Large intestine (tissue), 12 donors: ENCODE measurements around the gene ACAA2. TPM values are rescaled to one million over a fixed set of nuclear protein-coding genes. Genes with fewer than 3 reads are reported as not detected.

ENCODE experiments used
- DNase-seq, 2 donors: peaks; one replicate each; pipeline versions ENCODE4 v3.0.0 to v3.0.0-alpha.2; 2013
- H3K27ac ChIP-seq: one replicate; pipeline ENCODE4 v1.5.1; 2013; ENCODE audit warnings: low read length
- H3K27me3 ChIP-seq: 2 replicates; pipeline ENCODE4 v1.6.1; 2013; ENCODE audit warnings: low read length; ENCODE audit not compliant: control insufficient read depth, insufficient read depth
- H3K36me3 ChIP-seq: 2 replicates; pipeline ENCODE4 v1.6.1; 2013; ENCODE audit warnings: low read length; ENCODE audit not compliant: control insufficient read depth, insufficient read depth
- H3K4me1 ChIP-seq: one replicate; pipeline ENCODE4 v1.6.1; 2013; ENCODE audit warnings: low read length; ENCODE audit not compliant: control insufficient read depth, insufficient read depth
- H3K4me3 ChIP-seq: one replicate; pipeline ENCODE4 v1.5.1; 2013; ENCODE audit warnings: low read length
- H3K9me3 ChIP-seq: one replicate; pipeline ENCODE4 v1.6.1; 2013; ENCODE audit warnings: mild to moderate bottlenecking, low read depth, low read length, moderate library complexity; ENCODE audit not compliant: control insufficient read depth
- WGBS: methylation state at CpG from one replicate; pipeline ENCODE4 v1.1.5; 2013; ENCODE audit warnings: low lambda C conversion rate; ENCODE audit not compliant: insufficient coverage; 5-methylcytosine and 5-hydroxymethylcytosine counted together
- long read RNA-seq, 11 donors: transcript quantifications; one replicate each; lab custom pipeline, GENCODE V29; 2026
- polyA plus RNA-seq: library from polyadenylated mRNA; unstranded; fragments of 120-200 nt; gene quantifications from one replicate; pipeline ENCODE4 v1.2.1, GENCODE V29; 2013

The ACAA2 gene, protein sequence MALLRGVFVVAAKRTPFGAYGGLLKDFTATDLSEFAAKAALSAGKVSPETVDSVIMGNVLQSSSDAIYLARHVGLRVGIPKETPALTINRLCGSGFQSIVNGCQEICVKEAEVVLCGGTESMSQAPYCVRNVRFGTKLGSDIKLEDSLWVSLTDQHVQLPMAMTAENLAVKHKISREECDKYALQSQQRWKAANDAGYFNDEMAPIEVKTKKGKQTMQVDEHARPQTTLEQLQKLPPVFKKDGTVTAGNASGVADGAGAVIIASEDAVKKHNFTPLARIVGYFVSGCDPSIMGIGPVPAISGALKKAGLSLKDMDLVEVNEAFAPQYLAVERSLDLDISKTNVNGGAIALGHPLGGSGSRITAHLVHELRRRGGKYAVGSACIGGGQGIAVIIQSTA
- polyA plus RNA-seq: 88.7 TPM
- long read RNA-seq, donor 1, transcript ACAA2-201 (10 exons, 3,350 nt): major isoform, 8 of 58 reads
- long read RNA-seq, donor 1, partial matches to known transcripts: 45 of 58 reads
- long read RNA-seq, donor 1, other reads (novel, unspliced or antisense): 0 of 58 reads
- long read RNA-seq, donor 2, transcript ACAA2-201 (10 exons, 3,350 nt): major isoform, 35 of 170 reads
- long read RNA-seq, donor 2, transcript ACAA2-207 (2 exons, 1,850 nt): minor isoform, 8 of 170 reads
- long read RNA-seq, donor 2, partial matches to known transcripts: 115 of 170 reads
- long read RNA-seq, donor 2, other reads (novel, unspliced or antisense): 9 of 170 reads
- long read RNA-seq, donor 3: 0 reads
- long read RNA-seq, donor 4, partial matches to known transcripts: 8 of 13 reads
- long read RNA-seq, donor 4, other reads (novel, unspliced or antisense): 0 of 13 reads
- long read RNA-seq, donor 5, transcript ACAA2-201 (10 exons, 3,350 nt): major isoform, 26 of 75 reads
- long read RNA-seq, donor 5, partial matches to known transcripts: 48 of 75 reads
- long read RNA-seq, donor 5, other reads (novel, unspliced or antisense): 0 of 75 reads
- long read RNA-seq, donor 6, transcript ACAA2-201 (10 exons, 3,350 nt): major isoform, 24 of 81 reads
- long read RNA-seq, donor 6, transcript ACAA2-207 (2 exons, 1,850 nt): minor isoform, 8 of 81 reads
- long read RNA-seq, donor 6, partial matches to known transcripts: 46 of 81 reads
- long read RNA-seq, donor 6, other reads (novel, unspliced or antisense): 0 of 81 reads
- long read RNA-seq, donor 7, transcript ACAA2-201 (10 exons, 3,350 nt): major isoform, 19 of 63 reads
- long read RNA-seq, donor 7, partial matches to known transcripts: 39 of 63 reads
- long read RNA-seq, donor 7, other reads (novel, unspliced or antisense): 0 of 63 reads
- long read RNA-seq, donor 8, transcript ACAA2-207 (2 exons, 1,850 nt): minor isoform, 5 of 193 reads
- long read RNA-seq, donor 8, transcript ACAA2-201 (10 exons, 3,350 nt): major isoform, 31 of 193 reads
- long read RNA-seq, donor 8, partial matches to known transcripts: 148 of 193 reads
- long read RNA-seq, donor 8, other reads (novel, unspliced or antisense): 6 of 193 reads
- long read RNA-seq, donor 9, transcript ACAA2-201 (10 exons, 3,350 nt): major isoform, 25 of 109 reads
- long read RNA-seq, donor 9, transcript ACAA2-207 (2 exons, 1,850 nt): minor isoform, 7 of 109 reads
- long read RNA-seq, donor 9, partial matches to known transcripts: 73 of 109 reads
- long read RNA-seq, donor 9, other reads (novel, unspliced or antisense): 0 of 109 reads
- long read RNA-seq, donor 10, transcript ACAA2-207 (2 exons, 1,850 nt): minor isoform, 7 of 87 reads
- long read RNA-seq, donor 10, transcript ACAA2-201 (10 exons, 3,350 nt): major isoform, 31 of 87 reads
- long read RNA-seq, donor 10, partial matches to known transcripts: 43 of 87 reads
- long read RNA-seq, donor 10, other reads (novel, unspliced or antisense): 6 of 87 reads
- long read RNA-seq, donor 11, transcript ACAA2-207 (2 exons, 1,850 nt): minor isoform, 6 of 101 reads
- long read RNA-seq, donor 11, transcript ACAA2-201 (10 exons, 3,350 nt): major isoform, 27 of 101 reads
- long read RNA-seq, donor 11, partial matches to known transcripts: 59 of 101 reads
- long read RNA-seq, donor 11, other reads (novel, unspliced or antisense): 8 of 101 reads

GRCh38 chr18:49813319-49814146 is at the start of gene ACAA2:
ACAA2 (minus strand) TSS chr18:49813533; CDS start chr18:49813484, 49 bp downstream.
- H3K4me3 ChIP-seq: peak within 1 kb of the TSS; percentile 87
- H3K4me1 ChIP-seq: peaks cover 23% of the 10 kb centered on the region
- H3K36me3 ChIP-seq: no peaks in the 10 kb centered on the region
- DNase-seq: peak; percentile 73 to 90
- no CpG with 5 or more reads among the region's 74 CpGs for WGBS
- no peaks in the 10 kb centered on the region for H3K27me3 ChIP-seq
- peak within 1 kb of the TSS; percentile 100 for H3K27ac ChIP-seq
- no peaks in the 10 kb centered on the region for H3K9me3 ChIP-seq

GRCh38 chr18:49862656-49863385 is 49.5 kb upstream of the ACAA2 start:
- no peak for DNase-seq
- H3K27me3 ChIP-seq: no peaks in the 10 kb centered on the region
- H3K36me3 ChIP-seq: peaks cover 22% of the 10 kb centered on the region
- H3K4me3 ChIP-seq: no peak overlapping the region
- no peak overlapping the region for H3K27ac ChIP-seq
- WGBS: no CpG with 5 or more reads among the region's 13 CpGs
- no peaks in the 10 kb centered on the region for H3K9me3 ChIP-seq
- H3K4me1 ChIP-seq: peaks cover 27% of the 10 kb centered on the region

DNA sequence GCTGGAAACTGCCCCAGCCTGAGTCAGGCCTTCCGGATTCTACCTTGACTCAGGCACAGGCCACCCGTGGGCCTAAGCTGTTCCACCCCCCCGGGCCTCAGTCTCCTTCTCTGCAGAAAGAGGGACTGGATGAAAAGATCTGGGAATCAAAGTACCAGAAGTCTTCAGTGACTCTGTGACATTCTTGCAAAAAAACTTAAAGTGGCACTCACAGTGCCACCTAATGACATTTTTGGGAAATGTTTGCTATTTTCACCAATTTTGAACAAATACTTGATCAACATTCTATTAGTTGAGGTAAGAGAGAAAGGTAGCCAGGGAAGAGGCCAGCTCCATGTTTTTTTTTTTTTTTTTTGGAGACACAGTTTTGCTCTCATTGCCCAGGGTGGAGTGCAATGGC is 48.3 kb upstream of the ACAA2 start:
- peaks cover 30% of the 10 kb centered on the region for H3K4me1 ChIP-seq
- no peaks in the 10 kb centered on the region for H3K9me3 ChIP-seq
- H3K27ac ChIP-seq: no peak overlapping the region
- DNase-seq: no peak
- no CpG with 5 or more reads among the region's 3 CpGs for WGBS
- peaks cover 23% of the 10 kb centered on the region for H3K36me3 ChIP-seq
- no peak overlapping the region for H3K4me3 ChIP-seq
- no peaks in the 10 kb centered on the region for H3K27me3 ChIP-seq

DNA sequence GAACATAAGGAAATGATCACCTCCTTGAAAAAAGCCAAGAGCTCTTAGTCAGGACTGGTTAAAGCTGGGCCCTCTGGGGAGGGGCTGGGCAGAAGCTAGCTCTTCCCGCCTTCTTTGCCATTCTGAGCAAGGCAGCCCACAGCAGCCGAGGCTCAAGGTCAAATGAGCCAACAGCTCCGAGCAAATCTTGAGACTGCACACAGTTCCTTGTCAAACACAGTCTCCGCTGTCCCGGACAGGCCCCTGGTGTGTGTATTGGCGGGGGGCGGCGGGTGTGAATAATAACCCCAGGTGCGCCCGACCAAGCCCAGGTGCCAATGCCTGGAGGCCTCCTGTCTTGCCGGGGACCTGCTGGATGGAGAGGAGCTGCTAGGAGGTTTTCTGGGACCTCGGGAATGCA is 46.4 kb upstream of the ACAA2 start:
- Histone ChIP-seq H3K4me3 (no peak overlapping the region), H3K9me3 (no peaks in the 10 kb centered on the region), H3K36me3 (peaks cover 35% of the 10 kb centered on the region), H3K27ac (peak overlapping the region; percentile 89), H3K27me3 (no peaks in the 10 kb centered on the region), H3K4me1 (peaks cover 30% of the 10 kb centered on the region)
- WGBS: no CpG with 5 or more reads among the region's 12 CpGs
- peak in 1 of 2 donors; percentile 46 for DNase-seq

- peak overlapping the region; percentile 89 for H3K27ac ChIP-seq
- peak; percentile 65 to 88 for DNase-seq
These were observed 45.7 kb upstream of the ACAA2 start for GRCh38 chr18:49859021-49859359.

GRCh38 chr18:49858309-49859020 is 45.1 kb upstream of the ACAA2 start:
- peaks cover 29% of the 10 kb centered on the region for H3K36me3 ChIP-seq
- WGBS: 0% methylated on average over 1 of the region's 11 CpGs
- H3K27ac ChIP-seq: peak overlapping the region; percentile 89
- no peaks in the 10 kb centered on the region for H3K27me3 ChIP-seq
- H3K9me3 ChIP-seq: no peaks in the 10 kb centered on the region
- H3K4me1 ChIP-seq: peaks cover 30% of the 10 kb centered on the region
- DNase-seq: peak; percentile 74 to 90
- peak overlapping the region; percentile 4 for H3K4me3 ChIP-seq

More at GRCh38 chr18:49859021-49859359, 45.7 kb upstream of the ACAA2 start:
- Histone ChIP-seq H3K27me3 (no peaks in the 10 kb centered on the region), H3K36me3 (peaks cover 32% of the 10 kb centered on the region), H3K4me3 (no peak overlapping the region), H3K9me3 (no peaks in the 10 kb centered on the region), H3K4me1 (peaks cover 30% of the 10 kb centered on the region)
- WGBS: no CpG with 5 or more reads among the region's 6 CpGs

- no peak for DNase-seq
- no peaks in the 10 kb centered on the region for H3K9me3 ChIP-seq
- H3K4me3 ChIP-seq: no peak overlapping the region
- H3K36me3 ChIP-seq: peaks cover 29% of the 10 kb centered on the region
- peak overlapping the region; percentile 89 for H3K27ac ChIP-seq
- peaks cover 30% of the 10 kb centered on the region for H3K4me1 ChIP-seq
- no peaks in the 10 kb centered on the region for H3K27me3 ChIP-seq
- no CpG with 5 or more reads among the region's 3 CpGs for WGBS
These were observed 44.4 kb upstream of the ACAA2 start for GRCh38 chr18:49857708-49858107.

GRCh38 chr18:49856496-49856895 is 43.2 kb upstream of the ACAA2 start:
- H3K27ac ChIP-seq: no peak overlapping the region
- no CpG with 5 or more reads among the region's 6 CpGs for WGBS
- DNase-seq: no peak
- H3K27me3 ChIP-seq: no peaks in the 10 kb centered on the region
- peaks cover 30% of the 10 kb centered on the region for H3K4me1 ChIP-seq
- H3K4me3 ChIP-seq: no peak overlapping the region
- no peaks in the 10 kb centered on the region for H3K9me3 ChIP-seq
- H3K36me3 ChIP-seq: peaks cover 26% of the 10 kb centered on the region
